Colonic mucosa (tissue), 4 donors: ENCODE measurements around the gene PCDHA8. TPM values are rescaled to one million over a fixed set of nuclear protein-coding genes. Genes with fewer than 3 reads are reported as not detected.

Experiments used
- DNase-seq: peaks from one replicate; pipeline ENCODE4 v3.0.0-alpha.2; 2020
- H3K27ac ChIP-seq: fragments of 200-600 bp; one replicate; pipeline ENCODE4 v1.8.0; 2021
- H3K27me3 ChIP-seq: fragments of 200-600 bp; one replicate; pipeline ENCODE4 v1.8.0; 2021
- H3K36me3 ChIP-seq: fragments of 200-600 bp; one replicate; pipeline ENCODE4 v1.8.0; 2021
- H3K4me1 ChIP-seq: fragments of 200-600 bp; one replicate; pipeline ENCODE4 v1.8.0; 2021; ENCODE audit warnings: mild to moderate bottlenecking
- H3K4me3 ChIP-seq: fragments of 200-600 bp; one replicate; pipeline ENCODE4 v1.8.0; 2021
- H3K9ac ChIP-seq, 2 donors: one replicate each; pipeline ENCODE4 v1.7.0; 2013; ENCODE audit warnings: control low read depth in 2 of 2, low read depth in 2 of 2, low read length in 2 of 2
- H3K9me3 ChIP-seq: fragments of 200-600 bp; one replicate; pipeline ENCODE4 v1.8.0; 2021
- intact Hi-C: fragments of 100-400 bp; cut with DNase I; formaldehyde crosslinking; loops from one replicate; pipeline ENCODE4 v1.14.1; 2022
- total RNA-seq, 2 donors: library from RNA; stranded (reverse); fragmentation: NEBNext Ultra II Directional in 1 of 2; extraction: Animal tissue kit (Norgen Biotek cat#: 25700) in 1 of 2; gene quantifications; one replicate each; pipeline ENCODE4 v1.2.1, GENCODE V29; 2021
- TF ChIP-seq, protein P1 (sequence below): fragments of 200-600 bp; IDR thresholded peaks from one replicate; pipeline ENCODE4 v1.8.0; 2022; ENCODE audit warnings: antibody characterized with exemption, mild to moderate bottlenecking
- donor health status: healthy.
- donor health status: DM: no; HTN: no; CAD: no.
- donor health status: DM: no; HTN: no; CAD: no.

The PCDHA8 gene
- total RNA-seq, 2 donors from 2014 or later: 0.10 TPM; not detected in 1

DNA sequence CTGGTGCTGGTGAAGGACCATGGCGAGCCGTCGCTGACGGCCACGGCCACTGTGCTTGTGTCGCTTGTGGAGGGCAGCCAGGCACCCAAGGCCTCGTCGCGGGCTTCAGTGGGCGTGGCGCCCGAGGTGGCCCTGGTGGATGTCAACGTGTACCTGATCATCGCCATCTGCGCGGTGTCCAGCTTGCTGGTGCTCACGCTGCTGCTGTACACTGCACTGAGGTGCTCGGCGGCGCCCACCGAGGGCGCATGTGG, 16.9 kb downstream of the PCDHA8 start:
- intact Hi-C loops: no loop called here
- Histone ChIP-seq H3K27ac (no peak overlapping the region), H3K36me3 (no peaks in the 10 kb centered on the region), H3K4me3 (no peak overlapping the region), H3K9me3 (peaks cover 3% of the 10 kb centered on the region), H3K27me3 (no peaks in the 10 kb centered on the region), H3K4me1 (no peaks in the 10 kb centered on the region), H3K9ac (no peak overlapping the region)
- DNase-seq: no peak
- TF ChIP-seq, protein P1, sequence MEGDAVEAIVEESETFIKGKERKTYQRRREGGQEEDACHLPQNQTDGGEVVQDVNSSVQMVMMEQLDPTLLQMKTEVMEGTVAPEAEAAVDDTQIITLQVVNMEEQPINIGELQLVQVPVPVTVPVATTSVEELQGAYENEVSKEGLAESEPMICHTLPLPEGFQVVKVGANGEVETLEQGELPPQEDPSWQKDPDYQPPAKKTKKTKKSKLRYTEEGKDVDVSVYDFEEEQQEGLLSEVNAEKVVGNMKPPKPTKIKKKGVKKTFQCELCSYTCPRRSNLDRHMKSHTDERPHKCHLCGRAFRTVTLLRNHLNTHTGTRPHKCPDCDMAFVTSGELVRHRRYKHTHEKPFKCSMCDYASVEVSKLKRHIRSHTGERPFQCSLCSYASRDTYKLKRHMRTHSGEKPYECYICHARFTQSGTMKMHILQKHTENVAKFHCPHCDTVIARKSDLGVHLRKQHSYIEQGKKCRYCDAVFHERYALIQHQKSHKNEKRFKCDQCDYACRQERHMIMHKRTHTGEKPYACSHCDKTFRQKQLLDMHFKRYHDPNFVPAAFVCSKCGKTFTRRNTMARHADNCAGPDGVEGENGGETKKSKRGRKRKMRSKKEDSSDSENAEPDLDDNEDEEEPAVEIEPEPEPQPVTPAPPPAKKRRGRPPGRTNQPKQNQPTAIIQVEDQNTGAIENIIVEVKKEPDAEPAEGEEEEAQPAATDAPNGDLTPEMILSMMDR: no peak

DNA sequence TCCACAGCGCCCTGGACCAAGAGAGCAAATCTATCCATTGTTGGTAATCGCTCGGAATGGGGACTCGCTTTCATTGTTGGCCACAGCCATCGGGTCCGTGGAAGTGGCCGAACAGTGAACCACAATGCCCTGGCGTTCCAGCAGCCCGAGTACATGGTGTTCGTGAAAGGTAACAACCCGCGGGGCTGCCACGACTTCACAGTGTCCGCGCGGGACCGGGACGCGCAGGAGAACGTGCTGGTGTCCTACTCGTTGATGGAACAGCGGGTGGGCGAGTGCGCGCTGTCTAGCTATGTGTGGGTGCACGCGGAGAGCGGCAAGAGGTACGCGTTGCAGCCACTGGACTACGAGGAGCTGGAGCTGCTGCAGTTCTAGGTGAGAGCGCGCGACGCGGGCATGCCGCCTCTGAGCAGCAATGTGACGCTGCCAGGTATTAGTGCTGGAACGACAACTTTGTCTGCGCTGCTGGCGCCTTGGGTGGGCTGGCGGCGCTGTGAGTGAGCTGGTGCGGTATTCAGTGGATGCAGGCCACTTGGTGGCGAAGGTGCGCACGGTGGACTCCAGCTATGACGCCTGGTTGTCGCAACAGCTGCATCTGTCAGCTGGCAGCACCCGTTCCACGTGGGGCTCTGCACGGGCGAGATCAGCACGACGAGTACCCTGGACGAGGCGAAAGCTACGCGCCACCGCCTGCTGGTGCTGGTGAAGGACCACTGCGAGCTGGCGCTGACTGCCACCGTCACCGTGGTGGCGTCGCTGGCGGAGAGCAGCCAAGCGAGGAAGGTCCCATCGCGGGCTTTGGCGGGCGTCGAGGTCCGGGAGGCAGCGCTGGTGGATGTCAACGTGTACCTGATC, 21.7 kb downstream of the PCDHA8 start:
- no peaks in the 10 kb centered on the region for H3K4me1 ChIP-seq
- TF ChIP-seq, protein P1: no peak
- no peak overlapping the region for H3K9ac ChIP-seq
- H3K27ac ChIP-seq: no peak overlapping the region
- no peak for DNase-seq
- no peaks in the 10 kb centered on the region for H3K36me3 ChIP-seq
- H3K4me3 ChIP-seq: no peak overlapping the region
- no peaks in the 10 kb centered on the region for H3K9me3 ChIP-seq
- intact Hi-C loops: no loop called here
- no peaks in the 10 kb centered on the region for H3K27me3 ChIP-seq

DNA sequence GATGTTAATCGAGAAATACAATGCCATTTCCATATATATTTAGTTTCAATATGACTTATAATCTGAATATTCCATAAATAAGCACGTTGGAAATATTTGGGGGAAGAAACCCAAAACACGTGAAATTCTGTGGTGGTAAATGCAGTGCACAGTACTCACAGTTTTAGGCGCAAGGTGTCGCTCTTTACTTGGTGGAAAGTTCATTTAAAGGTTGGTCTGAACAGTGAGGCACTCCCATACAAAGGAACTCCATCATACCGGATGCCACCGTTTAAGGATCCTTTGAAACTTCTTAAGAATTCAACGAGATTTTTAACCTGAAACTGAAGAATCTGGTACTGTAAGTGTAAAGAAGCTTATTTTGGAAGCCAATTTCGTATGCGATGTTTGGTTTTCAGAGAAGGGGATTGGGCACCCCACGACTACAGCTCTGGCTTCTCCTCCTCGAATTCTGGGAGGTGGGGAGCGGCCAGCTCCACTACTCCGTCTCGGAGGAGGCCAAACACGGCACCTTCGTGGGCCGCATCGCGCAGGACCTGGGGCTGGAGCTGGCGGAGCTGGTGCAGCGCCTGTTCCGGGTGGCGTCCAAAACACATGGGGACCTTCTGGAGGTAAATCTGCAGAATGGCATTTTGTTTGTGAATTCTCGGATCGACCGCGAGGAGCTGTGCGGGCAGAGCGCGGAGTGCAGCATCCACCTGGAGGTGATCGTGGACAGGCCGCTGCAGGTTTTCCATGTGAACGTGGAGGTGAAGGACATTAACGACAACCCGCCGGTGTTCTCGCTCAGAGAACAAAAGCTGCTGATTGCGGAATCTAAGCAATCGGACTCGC, 28.0 kb downstream of the PCDHA8 start, which contains the start of gene PCDHA11:
Gene PCDHA11, plus strand, starts transcription at position 237 of the 834 bp plus-strand sequence. Its CDS starts 147 bp downstream, at position 384.
- no peak for DNase-seq
- Histone ChIP-seq H3K9ac (no peak within 1 kb of the TSS), H3K36me3 (no peaks in the 10 kb centered on the region), H3K4me3 (no peak within 1 kb of the TSS), H3K9me3 (no peaks in the 10 kb centered on the region), H3K27me3 (no peaks in the 10 kb centered on the region), H3K27ac (no peak within 1 kb of the TSS), H3K4me1 (no peaks in the 10 kb centered on the region)
- intact Hi-C loops: no loop called here
- TF ChIP-seq, protein P1: no peak

DNA sequence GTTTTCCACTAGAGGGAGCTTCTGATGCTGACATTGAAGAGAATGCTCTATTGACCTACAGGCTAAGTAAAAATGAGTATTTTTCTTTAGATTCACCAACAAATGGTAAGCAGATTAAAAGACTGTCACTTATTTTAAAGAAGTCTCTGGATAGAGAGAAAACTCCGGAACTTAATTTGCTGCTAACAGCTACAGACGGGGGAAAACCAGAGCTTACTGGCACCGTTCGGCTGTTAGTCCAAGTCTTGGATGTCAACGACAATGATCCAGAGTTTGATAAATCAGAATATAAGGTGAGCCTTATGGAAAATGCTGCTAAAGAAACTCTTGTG, 28.5 kb downstream of the PCDHA8 start:
- H3K9ac ChIP-seq: no peak overlapping the region
- H3K27ac ChIP-seq: no peak overlapping the region
- intact Hi-C loops: no loop called here
- TF ChIP-seq, protein P1: no peak
- H3K36me3 ChIP-seq: no peaks in the 10 kb centered on the region
- H3K4me1 ChIP-seq: no peaks in the 10 kb centered on the region
- H3K9me3 ChIP-seq: no peaks in the 10 kb centered on the region
- H3K4me3 ChIP-seq: no peak overlapping the region
- no peak for DNase-seq
- H3K27me3 ChIP-seq: no peaks in the 10 kb centered on the region

DNA sequence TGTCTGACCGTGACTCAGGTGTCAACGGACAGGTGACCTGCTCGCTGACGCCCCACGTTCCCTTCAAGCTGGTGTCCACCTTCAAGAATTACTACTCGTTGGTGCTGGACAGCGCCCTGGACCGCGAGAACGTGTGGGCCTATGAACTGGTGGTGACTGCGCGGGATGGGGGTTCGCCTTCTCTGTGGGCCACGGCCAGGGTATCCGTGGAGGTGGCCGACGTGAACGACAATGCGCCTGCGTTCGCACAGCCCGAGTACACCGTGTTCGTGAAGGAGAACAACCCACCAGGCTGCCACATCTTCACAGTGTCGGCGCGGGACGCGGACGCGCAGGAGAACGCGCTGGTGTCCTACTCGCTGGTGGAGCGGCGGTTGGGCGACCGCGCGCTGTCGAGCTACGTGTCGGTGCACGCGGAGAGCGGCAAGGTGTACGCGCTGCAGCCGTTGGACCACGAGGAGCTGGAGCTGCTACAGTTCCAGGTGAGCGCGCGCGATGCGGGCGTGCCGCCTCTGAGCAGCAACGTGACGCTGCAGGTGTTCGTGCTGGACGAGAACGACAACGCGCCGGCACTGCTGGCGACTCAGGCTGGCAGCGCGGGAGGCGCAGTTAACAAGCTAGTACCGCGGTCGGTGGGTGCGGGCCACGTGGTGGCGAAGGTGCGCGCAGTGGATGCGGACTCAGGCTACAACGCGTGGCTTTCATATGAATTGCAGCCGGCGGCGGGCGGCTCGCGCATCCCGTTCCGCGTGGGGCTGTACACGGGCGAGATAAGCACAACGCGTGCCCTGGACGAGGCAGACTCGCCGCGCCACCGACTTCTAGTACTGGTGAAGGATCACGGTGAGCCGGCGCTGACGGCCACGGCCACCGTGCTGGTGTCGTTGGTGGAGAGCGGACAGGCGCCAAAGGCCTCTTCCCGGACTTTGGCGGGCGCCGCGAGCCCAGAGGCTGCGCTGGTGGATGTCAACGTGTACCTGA, 29.5 kb downstream of the PCDHA8 start:
- Histone ChIP-seq H3K27ac (no peak overlapping the region), H3K9me3 (no peaks in the 10 kb centered on the region), H3K9ac (no peak overlapping the region), H3K36me3 (no peaks in the 10 kb centered on the region), H3K4me1 (no peaks in the 10 kb centered on the region), H3K4me3 (no peak overlapping the region), H3K27me3 (no peaks in the 10 kb centered on the region)
- DNase-seq: no peak
- TF ChIP-seq, protein P1: no peak
- intact Hi-C loops: no loop called here
